Measurements from ENCODE around the gene NTMT2.

NTMT2 gene

GRCh38 chr1:170134521-170134920 is 11.2 kb upstream of the NTMT2 start:
- TF ChIP-seq CTCF (IDR thresholded peaks at IDR 0.05; ENCODE audit: low read depth, low read length) = no peak
- no peaks in the 10 kb centered on the region for H3K9me3 ChIP-seq (ENCODE audit: severe bottlenecking)
- H3K27me3 ChIP-seq (ENCODE audit: insufficient read depth, low read depth, severe bottlenecking) = no peaks in the 10 kb centered on the region
- no peak overlapping the region for H3K27ac ChIP-seq
- DNase-seq = no peak
- no peaks in the 10 kb centered on the region for H3K36me3 ChIP-seq
- H3K4me3 ChIP-seq (ENCODE audit: low read depth, low read length) = no peak overlapping the region

GRCh38 chr1:170140371-170140770 is 5.4 kb upstream of the NTMT2 start:
- Histone ChIP-seq H3K4me3 (ENCODE audit: low read depth, low read length) (no peak overlapping the region), H3K9me3 (ENCODE audit: severe bottlenecking) (no peaks in the 10 kb centered on the region), H3K27ac (no peak overlapping the region), H3K36me3 (no peaks in the 10 kb centered on the region), H3K27me3 (ENCODE audit: insufficient read depth, low read depth, severe bottlenecking) (no peaks in the 10 kb centered on the region)
- DNase-seq = no peak
- TF ChIP-seq CTCF (IDR thresholded peaks at IDR 0.05; ENCODE audit: low read depth, low read length) = no peak

GRCh38 chr1:170145061-170145460 is 698 bp upstream of the NTMT2 start:
- Histone ChIP-seq H3K36me3 (no peaks in the 10 kb centered on the region), H3K27me3 (ENCODE audit: insufficient read depth, low read depth, severe bottlenecking) (no peaks in the 10 kb centered on the region), H3K4me3 (ENCODE audit: low read depth, low read length) (no peak overlapping the region), H3K27ac (no peak overlapping the region), H3K9me3 (ENCODE audit: severe bottlenecking) (no peaks in the 10 kb centered on the region)
- no peak for DNase-seq
- no peak for TF ChIP-seq CTCF (IDR thresholded peaks at IDR 0.05; ENCODE audit: low read depth, low read length)

DNA sequence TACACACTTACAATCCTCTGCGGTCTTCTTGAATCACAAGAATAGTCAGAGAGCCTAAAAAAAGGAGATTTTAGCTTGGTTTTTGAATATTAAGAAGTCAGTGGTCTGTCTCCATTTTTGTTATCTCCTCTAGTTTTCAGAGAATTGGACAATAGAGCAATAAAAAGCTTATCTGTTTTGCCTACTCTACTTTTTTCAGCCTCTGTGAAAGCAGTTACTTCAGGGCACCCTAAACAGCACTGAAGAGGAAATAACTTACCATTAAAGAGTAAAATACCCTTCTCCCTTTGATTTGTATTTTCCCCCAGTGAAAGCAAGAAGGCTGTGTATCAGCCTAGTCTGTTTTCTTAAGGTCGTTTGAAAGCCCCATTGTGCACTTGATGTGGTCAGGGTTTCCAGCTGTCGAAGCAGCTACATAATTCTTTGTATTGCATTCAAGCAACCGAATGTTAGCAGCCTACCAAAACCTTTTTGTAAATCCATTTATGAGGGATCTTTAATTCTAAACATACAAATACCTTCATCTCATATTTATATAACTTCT is 1.0 kb downstream of the NTMT2 start:
- DNase-seq = no peak
- Histone ChIP-seq H3K36me3 (no peaks in the 10 kb centered on the region), H3K9me3 (ENCODE audit: severe bottlenecking) (no peaks in the 10 kb centered on the region), H3K4me3 (ENCODE audit: low read depth, low read length) (no peak overlapping the region), H3K27ac (no peak overlapping the region), H3K27me3 (ENCODE audit: insufficient read depth, low read depth, severe bottlenecking) (no peaks in the 10 kb centered on the region)
- no peak for TF ChIP-seq CTCF (IDR thresholded peaks at IDR 0.05; ENCODE audit: low read depth, low read length)

GRCh38 chr1:170149241-170149640 is 3.5 kb downstream of the NTMT2 start:
- Histone ChIP-seq H3K27ac (no peak overlapping the region), H3K9me3 (ENCODE audit: severe bottlenecking) (no peaks in the 10 kb centered on the region), H3K36me3 (no peaks in the 10 kb centered on the region), H3K27me3 (ENCODE audit: insufficient read depth, low read depth, severe bottlenecking) (no peaks in the 10 kb centered on the region), H3K4me3 (ENCODE audit: low read depth, low read length) (no peak overlapping the region)
- TF ChIP-seq CTCF (IDR thresholded peaks at IDR 0.05; ENCODE audit: low read depth, low read length) = no peak
- no peak for DNase-seq

DNA sequence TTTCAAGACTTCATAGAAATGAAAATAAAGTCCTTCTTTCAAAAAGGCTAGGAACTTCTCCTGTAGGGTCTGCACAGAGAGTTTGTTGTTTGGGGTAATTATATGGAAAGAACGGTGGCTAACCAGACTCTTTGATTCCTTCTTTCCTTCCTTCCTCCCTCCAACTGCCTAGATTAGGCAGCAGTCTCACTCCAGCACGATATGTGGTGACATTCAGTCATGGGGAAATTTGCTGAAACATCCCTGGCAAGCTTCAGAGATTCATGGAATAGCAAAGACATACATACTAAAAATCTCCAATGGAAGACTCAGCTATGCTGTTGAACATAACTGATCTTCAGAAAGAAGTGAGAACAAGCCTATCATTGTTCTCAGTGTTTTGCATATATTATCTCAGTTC is 4.3 kb downstream of the NTMT2 start:
- no peaks in the 10 kb centered on the region for H3K27me3 ChIP-seq (ENCODE audit: insufficient read depth, low read depth, severe bottlenecking)
- no peak for DNase-seq
- H3K27ac ChIP-seq = no peak overlapping the region
- no peak for TF ChIP-seq CTCF (IDR thresholded peaks at IDR 0.05; ENCODE audit: low read depth, low read length)
- no peaks in the 10 kb centered on the region for H3K9me3 ChIP-seq (ENCODE audit: severe bottlenecking)
- H3K4me3 ChIP-seq (ENCODE audit: low read depth, low read length) = no peak overlapping the region
- no peaks in the 10 kb centered on the region for H3K36me3 ChIP-seq
